ENCODE data around the gene NOPCHAP1. TPM values are rescaled to one million over a fixed set of nuclear protein-coding genes. Genes with fewer than 3 reads are reported as not detected.

Gene NOPCHAP1
- total RNA-seq, 1 donor from 2014 or later = 31.9 TPM

DNA sequence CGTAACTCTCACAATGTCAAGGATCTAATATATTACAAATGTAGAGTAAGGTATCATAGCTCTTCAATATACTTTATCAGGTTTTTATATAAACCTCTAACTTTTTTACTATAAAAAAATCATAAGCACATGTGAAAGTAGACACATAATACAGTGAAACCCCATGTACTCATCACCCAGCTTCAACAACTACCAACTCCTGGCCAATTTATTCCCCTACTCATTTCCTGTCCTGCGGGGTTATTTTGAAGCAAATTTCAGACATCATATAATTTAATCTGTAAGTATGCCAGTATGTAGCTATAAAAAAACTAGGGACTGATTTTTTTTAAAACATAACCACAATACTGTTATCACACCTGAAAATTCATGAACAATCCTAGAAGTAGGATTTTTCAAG, 47.7 kb downstream of the NOPCHAP1 start:
- no peaks in the 10 kb centered on the region for H3K9me3 ChIP-seq
- no peak overlapping the region for H3K4me3 ChIP-seq
- H3K4me1 ChIP-seq = peaks cover 0 to 12% of the 10 kb centered on the region in 2 donors
- TF ChIP-seq, protein P1, sequence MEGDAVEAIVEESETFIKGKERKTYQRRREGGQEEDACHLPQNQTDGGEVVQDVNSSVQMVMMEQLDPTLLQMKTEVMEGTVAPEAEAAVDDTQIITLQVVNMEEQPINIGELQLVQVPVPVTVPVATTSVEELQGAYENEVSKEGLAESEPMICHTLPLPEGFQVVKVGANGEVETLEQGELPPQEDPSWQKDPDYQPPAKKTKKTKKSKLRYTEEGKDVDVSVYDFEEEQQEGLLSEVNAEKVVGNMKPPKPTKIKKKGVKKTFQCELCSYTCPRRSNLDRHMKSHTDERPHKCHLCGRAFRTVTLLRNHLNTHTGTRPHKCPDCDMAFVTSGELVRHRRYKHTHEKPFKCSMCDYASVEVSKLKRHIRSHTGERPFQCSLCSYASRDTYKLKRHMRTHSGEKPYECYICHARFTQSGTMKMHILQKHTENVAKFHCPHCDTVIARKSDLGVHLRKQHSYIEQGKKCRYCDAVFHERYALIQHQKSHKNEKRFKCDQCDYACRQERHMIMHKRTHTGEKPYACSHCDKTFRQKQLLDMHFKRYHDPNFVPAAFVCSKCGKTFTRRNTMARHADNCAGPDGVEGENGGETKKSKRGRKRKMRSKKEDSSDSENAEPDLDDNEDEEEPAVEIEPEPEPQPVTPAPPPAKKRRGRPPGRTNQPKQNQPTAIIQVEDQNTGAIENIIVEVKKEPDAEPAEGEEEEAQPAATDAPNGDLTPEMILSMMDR (IDR thresholded peaks at IDR 0.05) = no peak
- H3K36me3 ChIP-seq = peaks cover 4 to 6% of the 10 kb centered on the region in 2 donors
- H3K27me3 ChIP-seq = no peaks in the 10 kb centered on the region
- no peak for DNase-seq (ENCODE audit: low spot score in 2 of 2)
- intact Hi-C loops (cut with DNase I) = no loop called here
- peak overlapping the region in 1 of 2 donors; percentile 52 for H3K27ac ChIP-seq

Other genes with a start within 250 kb of the NOPCHAP1 start
- 15.6 TPM for gene SLC41A2, start 28.0 kb upstream of the NOPCHAP1 start, total RNA-seq
- 68.9 TPM for gene ALDH1L2, start 98.1 kb downstream of the NOPCHAP1 start, total RNA-seq
- 22.8 TPM for gene WASHC4, start 121.4 kb downstream of the NOPCHAP1 start, total RNA-seq
- 4.6 TPM for gene APPL2, start 249.9 kb downstream of the NOPCHAP1 start, total RNA-seq

Measured in ascending aorta (tissue), 2 donors.